A673 (cell line): ENCODE results near the gene RIGI. TPM values are rescaled to one million over a fixed set of nuclear protein-coding genes. Genes with fewer than 3 reads are reported as not detected.
"Not testable (repeated sequence)": the region's sequence is repeated elsewhere in the genome, so short reads cannot be mapped to it uniquely, and the experiment has no call there.

ENCODE experiments used
- BruUV-seq: library from RNA; stranded (reverse); fragments of 400-500 nt; replicated peaks from 2 replicates; lab custom pipeline; 2021; lab: Mats Ljungman, UMichigan
- CTCF ChIA-PET: fragments of 300-600 bp; sonication (Branson Sonifier 250); formaldehyde crosslinking; loops from one replicate; lab custom pipeline; 2022; ENCODE audit warnings: antibody characterized with exemption; lab: Charles Lee
- POLR2A ChIA-PET: fragments of 300-600 bp; sonication (Branson Sonifier 250); formaldehyde crosslinking; loops from one replicate; lab custom pipeline; 2022; ENCODE audit warnings: antibody characterized with exemption; ENCODE audit not compliant: low non-redundant PET; lab: Charles Lee
- DNase-seq: peaks from one replicate; pipeline ENCODE4 v3.0.0-alpha.2; 2015; ENCODE audit warnings: low spot score
- H3K27ac ChIP-seq: fragments of 200-600 bp; sonication (generic); 2 replicates; pipeline ENCODE4 v1.5.1; 2016; ENCODE audit warnings: mixed run types, low read depth, mild to moderate bottlenecking, mixed read lengths, antibody characterized with exemption, low read length; ENCODE audit not compliant: poor library complexity, severe bottlenecking
- H3K27me3 ChIP-seq: fragments of 200-600 bp; sonication (generic); replicated peaks from 2 replicates; pipeline ENCODE4 v1.6.1; 2017; ENCODE audit warnings: mixed run types, low read depth, mild to moderate bottlenecking, mixed read lengths, antibody characterized with exemption, low read length; ENCODE audit not compliant: insufficient read depth, poor library complexity
- H3K36me3 ChIP-seq: fragments of 200-600 bp; sonication (generic); 2 replicates; pipeline ENCODE4 v1.6.1; 2016; ENCODE audit warnings: mixed run types, mild to moderate bottlenecking, mixed read lengths, antibody characterized with exemption, low read length; ENCODE audit not compliant: insufficient read depth, poor library complexity, severe bottlenecking
- H3K4me1 ChIP-seq: fragments of 200-600 bp; sonication (generic); 2 replicates; pipeline ENCODE4 v1.6.1; 2017; ENCODE audit warnings: mixed run types, mild to moderate bottlenecking, mixed read lengths, antibody characterized with exemption, low read length; ENCODE audit not compliant: insufficient read depth, poor library complexity, severe bottlenecking
- H3K4me3 ChIP-seq: fragments of 200-600 bp; sonication (generic); 2 replicates; pipeline ENCODE4 v1.5.1; 2016; ENCODE audit warnings: low read depth, mixed run types, mild to moderate bottlenecking, mixed read lengths, low read length; ENCODE audit not compliant: poor library complexity, severe bottlenecking
- H3K9me3 ChIP-seq: fragments of 200-600 bp; sonication (generic); 2 replicates; pipeline ENCODE4 v1.6.1; 2016; ENCODE audit warnings: mixed run types, low read depth, mild to moderate bottlenecking, mixed read lengths, antibody characterized with exemption, low read length; ENCODE audit not compliant: poor library complexity, severe bottlenecking
- CTCF ChIP-seq: fragments of 300-800, 200-600 bp; sonication (generic); conservative IDR thresholded peaks from 2 replicates; pipeline ENCODE4 v1.5.1; 2017; ENCODE audit warnings: low read depth, mild to moderate bottlenecking, antibody characterized with exemption, low read length, moderate library complexity, mixed read lengths
- EZH2 ChIP-seq: fragments of 200-600 bp; sonication (generic); IDR thresholded peaks from 2 replicates; pipeline ENCODE4 v1.6.1; 2017; ENCODE audit warnings: borderline replicate concordance, low read depth, mild to moderate bottlenecking, mixed read lengths, antibody characterized with exemption, low read length; ENCODE audit not compliant: poor library complexity, severe bottlenecking
- intact Hi-C: fragments of 100-400 bp; cut with micrococcal nuclease; formaldehyde crosslinking; loops from one replicate; pipeline ENCODE4 v1.10.0; 2022; ENCODE audit not compliant: unreplicated experiment
- total RNA-seq: library from RNA; stranded (reverse); gene quantifications from 2 replicates; pipeline ENCODE4 v1.2.3, GENCODE V29; 2021

Gene RIGI
- total RNA-seq, 1 experiment from 2014 or later: 7.4 TPM

- DNase-seq: peak; percentile 27
- Histone ChIP-seq H3K27me3 (no peaks in the 10 kb centered on the region), H3K4me1 (peaks cover 13% of the 10 kb centered on the region), H3K36me3 (no peaks in the 10 kb centered on the region), H3K9me3 (no peaks in the 10 kb centered on the region), H3K27ac (no peak overlapping the region), H3K4me3 (peak overlapping the region; percentile 69)
- ChIA-PET POLR2A (interaction anchor here (0.6 to 0.7 kb wide), 2 partner anchors 40 to 610 kb away, joined by 3 to 5 read pairs; no protein-coding TSS in a partner anchor), CTCF (interaction anchor here (2.3 kb wide), 1 partner anchor 146 kb away, joined by 32 read pairs; no protein-coding TSS in a partner anchor)
- TF ChIP-seq CTCF (no peak), EZH2 (no peak)
- intact Hi-C loops: loop anchor here (10.0 kb wide), 1 partner anchor 50 kb away; the partner anchor contains the start of gene NDUFB6
- BruUV-seq: TSS peak; percentile 62
Measured at GRCh38 chr9:32524892-32525708, 896 bp downstream of the RIGI start.

GRCh38 chr9:32524558-32524891 lies 1.5 kb downstream of the RIGI start:
- CTCF ChIA-PET: interaction anchor here (0.7 to 2.3 kb wide), 2 partner anchors 146 to 1854 kb away, joined by 3 to 32 read pairs; no protein-coding TSS in a partner anchor
- Histone ChIP-seq H3K4me1 (peaks cover 13% of the 10 kb centered on the region), H3K4me3 (peak overlapping the region; percentile 69)
- H3K36me3 ChIP-seq, H3K27me3 ChIP-seq, H3K27ac ChIP-seq, H3K9me3 ChIP-seq, DNase-seq, BruUV-seq, POLR2A ChIA-PET: not testable (repeated sequence)
- intact Hi-C loops: loop anchor here (10.0 kb wide), 1 partner anchor 50 kb away; the partner anchor contains the start of gene NDUFB6

GRCh38 chr9:32523910-32524309 lies 2.1 kb downstream of the RIGI start:
- no peak for DNase-seq
- TF ChIP-seq EZH2 (no peak), CTCF (no peak)
- H3K4me3 ChIP-seq: no peak overlapping the region
- ChIA-PET POLR2A (no interaction called here), CTCF (interaction anchor here (0.7 kb wide), 1 partner anchor 1855 kb away, joined by 3 read pairs; no protein-coding TSS in a partner anchor)
- intact Hi-C loops: loop anchor here (10.0 kb wide), 1 partner anchor 51 kb away; the partner anchor contains the start of gene NDUFB6
- no TSS peak for BruUV-seq
- H3K27me3 ChIP-seq: no peaks in the 10 kb centered on the region
- H3K27ac ChIP-seq: no peak overlapping the region
- H3K9me3 ChIP-seq: peaks cover 5% of the 10 kb centered on the region
- peaks cover 2% of the 10 kb centered on the region for H3K36me3 ChIP-seq
- peaks cover 13% of the 10 kb centered on the region for H3K4me1 ChIP-seq
